HEK293 (cell line): ENCODE measurements around the gene KCNIP2.

ENCODE experiments used
- BCL11B ChIP-seq: fragments of 450-650 bp; formaldehyde crosslinking; IDR thresholded peaks from 2 replicates; pipeline ENCODE4 v1.5.1; 2016; ENCODE audit warnings: low read depth, missing biosample characterization, missing genetic modification characterization
- GLIS2 ChIP-seq: fragments of 450-650 bp; formaldehyde crosslinking; IDR thresholded peaks from 2 replicates; pipeline ENCODE4 v1.5.1; 2016; ENCODE audit warnings: missing biosample characterization, missing genetic modification characterization
- IKZF3 ChIP-seq: fragments of 450-650 bp; IDR thresholded peaks from 2 replicates; pipeline ENCODE4 v1.5.0; 2018; ENCODE audit warnings: missing biosample characterization, mild to moderate bottlenecking, missing genetic modification characterization, moderate library complexity
- KLF17 ChIP-seq: fragments of 450-650 bp; formaldehyde crosslinking; IDR thresholded peaks from 2 replicates; pipeline ENCODE4 v1.5.1; 2016; ENCODE audit warnings: missing biosample characterization, missing genetic modification characterization
- MEIS1 ChIP-seq: sonication (generic); formaldehyde crosslinking; IDR thresholded peaks from 2 replicates; pipeline ENCODE4 v1.8.1; 2022; ENCODE audit warnings: missing genetic modification reagents, mild to moderate bottlenecking, borderline replicate concordance
- MZF1 ChIP-seq: fragments of 450-650 bp; formaldehyde crosslinking; IDR thresholded peaks from 2 replicates; pipeline ENCODE4 v1.5.1; 2017; ENCODE audit warnings: missing biosample characterization, missing genetic modification characterization, borderline replicate concordance
- OVOL3 ChIP-seq: fragments of 450-650 bp; formaldehyde crosslinking; IDR thresholded peaks from 2 replicates; pipeline ENCODE4 v1.5.1; 2016; ENCODE audit warnings: missing biosample characterization, missing genetic modification characterization
- SETDB1 ChIP-seq: IDR thresholded peaks from one replicate; pipeline ENCODE4 v1.6.1; 2017; ENCODE audit warnings: mild to moderate bottlenecking, low read length, moderate library complexity, mixed read lengths; ENCODE audit not compliant: insufficient read length
- YY2 ChIP-seq: fragments of 450-650 bp; formaldehyde crosslinking; IDR thresholded peaks from 2 replicates; pipeline ENCODE4 v1.5.1; 2016; ENCODE audit warnings: missing biosample characterization, missing genetic modification characterization
- ZBTB48 ChIP-seq: fragments of 450-650 bp; formaldehyde crosslinking; IDR thresholded peaks from 2 replicates; pipeline ENCODE4 v1.5.1; 2016; ENCODE audit warnings: missing biosample characterization, missing genetic modification characterization
- ZBTB7A ChIP-seq: fragments of 450-650 bp; formaldehyde crosslinking; IDR thresholded peaks from 2 replicates; pipeline ENCODE4 v1.5.1; 2016; ENCODE audit warnings: low read depth, missing biosample characterization, missing genetic modification characterization
- ZFP41 ChIP-seq: fragments of 450-650 bp; formaldehyde crosslinking; IDR thresholded peaks from 2 replicates; pipeline ENCODE4 v1.5.1; 2016; ENCODE audit warnings: missing biosample characterization, missing genetic modification characterization, borderline replicate concordance
- ZNF114 ChIP-seq: fragments of 450-650 bp; formaldehyde crosslinking; IDR thresholded peaks from 2 replicates; pipeline ENCODE4 v1.5.0; 2017; ENCODE audit warnings: missing biosample characterization, missing genetic modification characterization
- ZNF121 ChIP-seq: fragments of 450-650 bp; formaldehyde crosslinking; IDR thresholded peaks from 2 replicates; pipeline ENCODE4 v1.5.1; 2016; ENCODE audit warnings: missing biosample characterization, missing genetic modification characterization
- ZNF132 ChIP-seq: fragments of 450-650 bp; formaldehyde crosslinking; IDR thresholded peaks from 2 replicates; pipeline ENCODE4 v1.5.1; 2017; ENCODE audit warnings: missing biosample characterization, missing genetic modification characterization, borderline replicate concordance
- ZNF175 ChIP-seq: fragments of 450-650 bp; formaldehyde crosslinking; IDR thresholded peaks from 2 replicates; pipeline ENCODE4 v1.5.1; 2016; ENCODE audit warnings: missing biosample characterization, missing genetic modification characterization
- ZNF184 ChIP-seq: fragments of 450-650 bp; IDR thresholded peaks from 2 replicates; pipeline ENCODE4 v1.5.1; 2018; ENCODE audit warnings: missing biosample characterization, mild to moderate bottlenecking, missing genetic modification characterization
- ZNF19 ChIP-seq: fragments of 450-650 bp; formaldehyde crosslinking; IDR thresholded peaks from 2 replicates; pipeline ENCODE4; 2016; ENCODE audit warnings: missing biosample characterization, missing genetic modification characterization, low read depth
- ZNF2 ChIP-seq: fragments of 450-650 bp; formaldehyde crosslinking; IDR thresholded peaks from 2 replicates; pipeline ENCODE4 v1.5.1; 2016; ENCODE audit warnings: missing biosample characterization, missing genetic modification characterization
- ZNF214 ChIP-seq: fragments of 450-650 bp; formaldehyde crosslinking; IDR thresholded peaks from 2 replicates; pipeline ENCODE4 v1.5.1; 2017; ENCODE audit warnings: missing biosample characterization, mild to moderate bottlenecking, missing genetic modification characterization, borderline replicate concordance
- ZNF23 ChIP-seq: fragments of 450-650 bp; formaldehyde crosslinking; IDR thresholded peaks from 2 replicates; pipeline ENCODE4 v1.5.1; 2016; ENCODE audit warnings: missing biosample characterization, missing genetic modification characterization, borderline replicate concordance
- ZNF239 ChIP-seq: fragments of 450-650 bp; formaldehyde crosslinking; IDR thresholded peaks from 2 replicates; pipeline ENCODE4 v1.5.1; 2016; ENCODE audit warnings: missing biosample characterization, missing genetic modification characterization
- ZNF423 ChIP-seq: fragments of 450-650 bp; formaldehyde crosslinking; IDR thresholded peaks from 2 replicates; pipeline ENCODE4 v1.5.1; 2016; ENCODE audit warnings: missing biosample characterization, missing genetic modification characterization
- ZNF529 ChIP-seq: fragments of 450-650 bp; formaldehyde crosslinking; IDR thresholded peaks from 2 replicates; pipeline ENCODE4 v1.5.1; 2017; ENCODE audit warnings: missing genetic modification characterization, missing biosample characterization; ENCODE audit not compliant: insufficient replicate concordance
- ZNF585B ChIP-seq: fragments of 450-650 bp; formaldehyde crosslinking; IDR thresholded peaks from 2 replicates; pipeline ENCODE4 v1.5.1; 2016; ENCODE audit warnings: missing biosample characterization, missing genetic modification characterization
- ZNF610 ChIP-seq: fragments of 450-650 bp; formaldehyde crosslinking; IDR thresholded peaks from 2 replicates; pipeline ENCODE4 v1.5.1; 2016; ENCODE audit warnings: missing biosample characterization, missing genetic modification characterization, borderline replicate concordance
- ZNF624 ChIP-seq: fragments of 450-650 bp; formaldehyde crosslinking; IDR thresholded peaks from 2 replicates; pipeline ENCODE4 v1.5.1; 2017; ENCODE audit warnings: missing biosample characterization, missing genetic modification characterization
- ZNF658 ChIP-seq: fragments of 450-650 bp; formaldehyde crosslinking; IDR thresholded peaks from 2 replicates; pipeline ENCODE4; 2016; ENCODE audit warnings: missing biosample characterization, missing genetic modification characterization
- ZNF660 ChIP-seq: fragments of 450-650 bp; IDR thresholded peaks from 2 replicates; pipeline ENCODE4 v1.5.1; 2018; ENCODE audit warnings: missing biosample characterization, mild to moderate bottlenecking, missing genetic modification characterization
- ZNF692 ChIP-seq: fragments of 450-650 bp; formaldehyde crosslinking; IDR thresholded peaks from 2 replicates; pipeline ENCODE4 v1.5.1; 2016; ENCODE audit warnings: missing biosample characterization, missing genetic modification characterization
- ZNF843 ChIP-seq: fragments of 450-650 bp; formaldehyde crosslinking; IDR thresholded peaks from 2 replicates; pipeline ENCODE4 v1.5.1; 2016; ENCODE audit warnings: missing biosample characterization, missing genetic modification characterization
- ZXDB ChIP-seq: fragments of 450-650 bp; formaldehyde crosslinking; IDR thresholded peaks from 2 replicates; pipeline ENCODE4 v1.5.1; 2016; ENCODE audit warnings: missing biosample characterization, missing genetic modification characterization
- TF ChIP-seq, protein P1 (sequence below): fragments of 450-650 bp; formaldehyde crosslinking; IDR thresholded peaks from 2 replicates; pipeline ENCODE4 v1.5.1; 2016; ENCODE audit warnings: missing biosample characterization, missing genetic modification characterization
- TF ChIP-seq, protein P2 (sequence below): fragments of 450-650 bp; formaldehyde crosslinking; IDR thresholded peaks from 2 replicates; pipeline ENCODE4 v1.5.1; 2016; ENCODE audit warnings: missing biosample characterization, missing genetic modification characterization

KCNIP2 gene

GRCh38 chr10:101780818-101781654 is 62.6 kb downstream of the KCNIP2 start (continued):
- TF ChIP-seq, protein P1, sequence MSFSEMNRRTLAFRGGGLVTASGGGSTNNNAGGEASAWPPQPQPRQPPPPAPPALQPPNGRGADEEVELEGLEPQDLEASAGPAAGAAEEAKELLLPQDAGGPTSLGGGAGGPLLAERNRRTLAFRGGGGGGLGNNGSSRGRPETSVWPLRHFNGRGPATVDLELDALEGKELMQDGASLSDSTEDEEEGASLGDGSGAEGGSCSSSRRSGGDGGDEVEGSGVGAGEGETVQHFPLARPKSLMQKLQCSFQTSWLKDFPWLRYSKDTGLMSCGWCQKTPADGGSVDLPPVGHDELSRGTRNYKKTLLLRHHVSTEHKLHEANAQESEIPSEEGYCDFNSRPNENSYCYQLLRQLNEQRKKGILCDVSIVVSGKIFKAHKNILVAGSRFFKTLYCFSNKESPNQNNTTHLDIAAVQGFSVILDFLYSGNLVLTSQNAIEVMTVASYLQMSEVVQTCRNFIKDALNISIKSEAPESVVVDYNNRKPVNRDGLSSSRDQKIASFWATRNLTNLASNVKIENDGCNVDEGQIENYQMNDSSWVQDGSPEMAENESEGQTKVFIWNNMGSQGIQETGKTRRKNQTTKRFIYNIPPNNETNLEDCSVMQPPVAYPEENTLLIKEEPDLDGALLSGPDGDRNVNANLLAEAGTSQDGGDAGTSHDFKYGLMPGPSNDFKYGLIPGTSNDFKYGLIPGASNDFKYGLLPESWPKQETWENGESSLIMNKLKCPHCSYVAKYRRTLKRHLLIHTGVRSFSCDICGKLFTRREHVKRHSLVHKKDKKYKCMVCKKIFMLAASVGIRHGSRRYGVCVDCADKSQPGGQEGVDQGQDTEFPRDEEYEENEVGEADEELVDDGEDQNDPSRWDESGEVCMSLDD = peak; percentile 43; the same call in 1 of the 2 replicates
- TF ChIP-seq ZNF585B (tag by site-specific recombination) (no peak), ZNF239 (tag by site-specific recombination) (no peak), ZNF114 (tag by site-specific recombination) (no peak), OVOL3 (no peak), ZBTB48 (tag by site-specific recombination) (peak; percentile 89), YY2 (no peak), ZNF692 (tag by site-specific recombination) (peak; percentile 61), SETDB1 (no peak), BCL11B (peak; percentile 67), ZNF121 (no peak), MZF1 (tag by site-specific recombination) (no peak), ZNF658 (tag by site-specific recombination) (no peak), KLF17 (no peak), IKZF3 (tag by site-specific recombination) (0 out of 2 replicates have a peak, but pooled peaks have one; percentile 16), GLIS2 (peak; percentile 52), ZNF423 (tag by site-specific recombination) (no peak), ZNF132 (tag by site-specific recombination) (no peak), ZFP41 (tag by site-specific recombination) (no peak), ZNF610 (tag by site-specific recombination) (no peak), ZNF19 (tag by site-specific recombination) (no peak), ZNF175 (tag by site-specific recombination) (no peak), ZNF624 (tag by site-specific recombination) (no peak), ZXDB (tag by site-specific recombination) (no peak), ZNF23 (no peak), ZNF660 (tag by site-specific recombination) (peak; percentile 65; the same call in 1 of the 2 replicates), ZNF2 (tag by site-specific recombination) (peak; percentile 83; the same call in 1 of the 2 replicates), ZBTB7A (no peak), ZNF214 (tag by site-specific recombination) (no peak), ZNF529 (no peak), ZNF843 (tag by site-specific recombination) (no peak), ZNF184 (no peak), MEIS1 (no peak)
- TF ChIP-seq, protein P2, sequence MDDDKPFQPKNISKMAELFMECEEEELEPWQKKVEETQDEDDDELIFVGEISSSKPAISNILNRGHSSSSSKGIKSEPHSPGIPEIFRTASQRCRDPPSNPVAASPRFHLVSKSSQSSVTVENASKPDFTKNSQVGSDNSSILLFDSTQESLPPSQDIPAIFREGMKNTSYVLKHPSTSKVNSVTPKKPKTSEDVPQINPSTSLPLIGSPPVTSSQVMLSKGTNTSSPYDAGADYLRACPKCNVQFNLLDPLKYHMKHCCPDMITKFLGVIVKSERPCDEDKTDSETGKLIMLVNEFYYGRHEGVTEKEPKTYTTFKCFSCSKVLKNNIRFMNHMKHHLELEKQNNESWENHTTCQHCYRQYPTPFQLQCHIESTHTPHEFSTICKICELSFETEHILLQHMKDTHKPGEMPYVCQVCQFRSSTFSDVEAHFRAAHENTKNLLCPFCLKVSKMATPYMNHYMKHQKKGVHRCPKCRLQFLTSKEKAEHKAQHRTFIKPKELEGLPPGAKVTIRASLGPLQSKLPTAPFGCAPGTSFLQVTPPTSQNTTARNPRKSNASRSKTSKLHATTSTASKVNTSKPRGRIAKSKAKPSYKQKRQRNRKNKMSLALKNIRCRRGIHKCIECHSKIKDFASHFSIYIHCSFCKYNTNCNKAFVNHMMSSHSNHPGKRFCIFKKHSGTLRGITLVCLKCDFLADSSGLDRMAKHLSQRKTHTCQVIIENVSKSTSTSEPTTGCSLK (tag by site-specific recombination) = no peak
